Stomach (tissue), 4 donors: ENCODE results near the gene KLHL3.

Source experiments
- POLR2A ChIP-seq, 4 donors: fragments of 450-650 bp; IDR thresholded peaks; one replicate each; pipeline ENCODE4 v1.6.1; 2016; ENCODE audit warnings: antibody characterized with exemption in 4 of 4, control low read depth in 2 of 4, mild to moderate bottlenecking in 1 of 4, moderate library complexity in 1 of 4
- TF ChIP-seq, protein P1 (sequence below), 7 experiments: fragments of 450-650 bp in 4 of 7; fragments of 200-600 bp in 3 of 7; sonication (generic) in 3 of 7; IDR thresholded peaks; one replicate each; pipeline ENCODE4 v1.5.1; 2016 to 2019; ENCODE audit warnings: antibody characterized with exemption in 7 of 7, control low read depth in 2 of 7, mild to moderate bottlenecking in 1 of 7

DNA sequence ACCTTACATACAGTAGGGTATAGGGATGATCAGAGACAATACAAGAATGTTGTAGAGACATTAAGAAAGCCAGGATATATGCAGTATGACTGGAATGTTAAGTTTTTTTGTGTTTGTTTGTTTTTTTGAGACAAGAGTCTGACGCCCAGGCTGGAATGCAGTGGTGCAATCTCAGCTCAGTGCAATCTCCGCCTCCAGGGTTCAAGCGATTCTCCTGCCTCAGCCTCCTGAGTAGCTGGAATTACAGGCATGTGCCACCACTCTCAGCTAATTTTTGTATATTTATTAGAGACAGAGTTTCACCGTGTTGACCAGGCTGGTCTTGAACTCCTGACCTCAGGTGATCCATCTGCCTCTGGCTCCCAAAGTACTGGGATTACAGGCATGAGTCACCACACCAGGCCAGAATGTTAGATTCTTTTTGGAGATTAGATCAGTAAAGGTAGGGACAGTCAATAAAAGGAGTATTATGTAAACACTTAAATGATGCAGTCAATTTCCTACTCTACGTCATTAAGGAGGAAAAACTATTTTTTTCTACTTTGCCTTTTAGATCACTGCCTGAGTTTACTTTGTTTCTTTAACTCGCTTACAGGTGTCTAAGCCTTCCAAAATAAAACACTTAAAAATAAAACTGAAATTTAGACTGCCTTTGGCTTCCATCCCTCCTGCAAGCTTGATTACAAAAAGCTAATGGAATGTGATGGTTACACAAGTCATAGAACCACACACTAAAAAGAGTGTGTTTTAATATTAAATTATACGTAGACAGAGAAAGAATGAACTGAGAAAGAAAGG is 25.0 kb upstream of the KLHL3 start:
- TF ChIP-seq, protein P1, sequence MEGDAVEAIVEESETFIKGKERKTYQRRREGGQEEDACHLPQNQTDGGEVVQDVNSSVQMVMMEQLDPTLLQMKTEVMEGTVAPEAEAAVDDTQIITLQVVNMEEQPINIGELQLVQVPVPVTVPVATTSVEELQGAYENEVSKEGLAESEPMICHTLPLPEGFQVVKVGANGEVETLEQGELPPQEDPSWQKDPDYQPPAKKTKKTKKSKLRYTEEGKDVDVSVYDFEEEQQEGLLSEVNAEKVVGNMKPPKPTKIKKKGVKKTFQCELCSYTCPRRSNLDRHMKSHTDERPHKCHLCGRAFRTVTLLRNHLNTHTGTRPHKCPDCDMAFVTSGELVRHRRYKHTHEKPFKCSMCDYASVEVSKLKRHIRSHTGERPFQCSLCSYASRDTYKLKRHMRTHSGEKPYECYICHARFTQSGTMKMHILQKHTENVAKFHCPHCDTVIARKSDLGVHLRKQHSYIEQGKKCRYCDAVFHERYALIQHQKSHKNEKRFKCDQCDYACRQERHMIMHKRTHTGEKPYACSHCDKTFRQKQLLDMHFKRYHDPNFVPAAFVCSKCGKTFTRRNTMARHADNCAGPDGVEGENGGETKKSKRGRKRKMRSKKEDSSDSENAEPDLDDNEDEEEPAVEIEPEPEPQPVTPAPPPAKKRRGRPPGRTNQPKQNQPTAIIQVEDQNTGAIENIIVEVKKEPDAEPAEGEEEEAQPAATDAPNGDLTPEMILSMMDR (IDR thresholded peaks at IDR 0.05) = no peak
- TF ChIP-seq POLR2A (IDR thresholded peaks at IDR 0.05) = no peak
